ENCODE measurements around the gene CD96.

CD96 gene

GRCh38 chr3:111684640-111685039 is 142.6 kb downstream of the CD96 start:
- DNase-seq = no peak

- DNase-seq = no peak
These were observed 146.3 kb downstream of the CD96 start for GRCh38 chr3:111688190-111688800.

GRCh38 chr3:111690242-111690641 is 148.2 kb downstream of the CD96 start:
- no peak for DNase-seq

- no peak for DNase-seq
These were observed 149.4 kb downstream of the CD96 start for GRCh38 chr3:111691293-111691909.

- DNase-seq = no peak
These were observed 150.9 kb downstream of the CD96 start for GRCh38 chr3:111692593-111693552.

GRCh38 chr3:111694471-111694870 is 152.5 kb downstream of the CD96 start:
- DNase-seq = no peak

- DNase-seq = peak in 1 of 2 donors; percentile 20
These were observed 153.7 kb downstream of the CD96 start for GRCh38 chr3:111695636-111696117.

- DNase-seq = no peak
These were observed 158.1 kb downstream of the CD96 start for GRCh38 chr3:111700054-111700453.

- DNase-seq = no peak
These were observed 159.4 kb downstream of the CD96 start for GRCh38 chr3:111701292-111701906.

All from activated CD4-positive, alpha-beta T cell treated with anti-CD3 and anti-CD28 coated beads for 4 hours (primary cell).